ENCODE results near the gene NFAT5.
"Not testable (repeated sequence)": the region's sequence is repeated elsewhere in the genome, so short reads cannot be mapped to it uniquely, and the experiment has no call there.

Gene NFAT5

DNA sequence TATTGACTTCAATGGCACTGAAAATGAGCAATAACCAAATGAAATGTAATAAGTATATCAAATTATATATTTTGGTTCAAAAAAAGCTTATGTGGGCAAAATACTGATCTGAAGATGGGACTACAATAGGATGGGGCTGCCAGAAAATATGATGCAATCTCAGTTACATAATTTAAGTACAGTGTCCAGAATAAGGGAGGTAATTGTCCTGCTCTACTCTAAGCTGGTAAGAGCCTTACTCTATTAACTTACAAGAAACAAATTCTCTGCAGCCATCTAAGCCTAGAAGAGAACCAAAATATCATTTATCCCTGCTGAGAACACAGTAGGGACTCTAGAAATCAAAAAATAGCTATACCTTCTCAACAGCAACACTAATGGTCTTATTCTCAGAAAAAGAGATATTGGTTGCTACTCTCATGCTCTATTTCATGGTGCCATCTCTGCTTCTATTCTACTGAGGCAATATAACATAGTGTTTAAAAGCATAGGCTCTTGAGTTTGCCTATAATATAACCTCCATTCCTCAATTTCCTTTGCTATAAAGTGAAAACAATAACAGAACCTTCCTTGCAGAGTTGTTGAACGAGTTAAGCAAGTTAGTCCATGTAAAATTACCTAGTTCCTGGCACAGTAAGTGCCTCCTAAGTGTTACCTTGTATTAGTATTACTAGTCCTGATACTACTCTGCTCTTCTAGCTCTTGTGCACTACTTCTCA lies 140.6 kb downstream of the NFAT5 start:
- no peak for DNase-seq (ENCODE audit: low read depth)

DNA sequence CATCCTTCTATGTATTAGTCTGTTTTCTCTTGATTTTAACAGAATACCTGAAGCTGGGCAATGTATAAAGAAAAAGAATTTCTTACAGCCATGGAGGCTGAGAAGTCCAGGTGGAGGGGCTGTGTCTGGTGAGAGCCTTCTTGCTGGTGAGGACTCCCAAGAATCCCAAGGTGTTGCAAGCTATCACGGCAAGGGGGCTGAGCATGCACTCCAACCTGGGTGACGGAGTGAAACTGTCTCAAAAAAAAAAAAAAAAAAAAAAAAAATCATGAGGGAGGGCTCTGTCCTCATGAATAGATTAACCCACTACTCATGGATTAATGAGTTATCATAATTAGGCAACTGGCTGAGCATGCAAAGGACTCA lies 141.2 kb downstream of the NFAT5 start:
- DNase-seq (ENCODE audit: low read depth) = no peak

DNA sequence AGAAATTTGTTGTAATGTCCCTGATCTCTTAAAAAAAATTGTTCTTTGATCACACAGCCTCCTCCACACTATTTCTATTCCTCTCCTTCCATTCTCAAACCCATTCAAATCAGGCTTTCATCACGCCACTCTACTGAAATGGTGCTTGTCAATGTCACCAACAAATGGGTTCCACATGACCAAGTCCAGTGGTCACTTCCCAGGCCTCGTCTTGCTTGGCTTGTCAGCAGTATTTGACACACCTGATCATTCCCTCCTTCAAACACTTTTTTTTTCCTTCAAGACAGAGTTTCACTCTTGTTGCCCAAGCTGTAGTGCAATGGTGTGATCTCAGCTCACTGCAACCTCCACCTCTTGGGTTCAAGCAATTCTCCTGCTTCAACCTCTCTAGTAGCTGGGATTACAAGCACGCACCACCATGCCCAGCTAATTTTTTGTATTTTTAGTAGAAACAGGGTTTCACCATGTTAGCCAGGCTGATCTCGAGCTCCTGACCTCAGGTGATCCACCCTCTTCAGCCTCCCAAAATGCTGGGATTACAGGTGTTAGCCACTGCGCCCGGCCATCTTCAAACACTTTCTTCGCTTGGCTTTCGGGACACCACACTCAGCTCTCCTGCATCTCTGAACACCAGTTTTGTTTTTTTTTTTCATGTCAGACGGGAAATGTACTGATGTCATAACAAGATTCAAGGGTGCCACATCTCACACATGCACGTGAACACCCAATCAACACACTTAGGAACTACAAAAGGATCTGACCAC lies 142.3 kb downstream of the NFAT5 start:
- DNase-seq (ENCODE audit: low read depth) = no peak

DNA sequence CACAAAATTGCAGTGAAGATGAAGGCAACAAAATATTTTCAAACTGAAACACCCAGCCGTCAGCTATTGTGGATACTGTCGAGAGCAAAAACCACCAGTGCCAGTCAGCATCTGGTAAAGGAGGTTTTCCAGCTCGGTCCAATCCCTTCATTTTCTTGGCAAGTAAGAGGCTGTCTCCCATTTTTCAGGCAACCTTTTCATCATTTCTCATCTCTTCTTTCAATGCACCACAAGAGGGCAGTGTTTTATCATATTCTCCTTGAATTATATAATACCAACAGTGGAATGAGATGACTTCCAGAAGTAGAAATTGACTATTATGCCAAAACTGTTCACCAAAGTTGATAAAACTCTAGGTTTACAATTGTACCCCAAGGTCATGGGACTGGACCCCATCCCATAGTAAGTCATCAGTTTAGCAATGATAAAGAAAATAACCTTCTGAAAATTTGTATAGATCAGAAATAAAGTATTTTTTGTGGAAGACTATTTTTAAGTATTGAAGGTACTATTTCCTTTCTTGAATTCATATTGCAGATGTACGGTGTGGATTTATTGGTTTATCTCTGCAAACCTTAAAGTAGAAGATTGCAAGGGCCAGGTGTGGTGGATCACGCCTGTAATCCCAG lies 143.8 kb downstream of the NFAT5 start:
- no peak for DNase-seq (ENCODE audit: low read depth)

DNA sequence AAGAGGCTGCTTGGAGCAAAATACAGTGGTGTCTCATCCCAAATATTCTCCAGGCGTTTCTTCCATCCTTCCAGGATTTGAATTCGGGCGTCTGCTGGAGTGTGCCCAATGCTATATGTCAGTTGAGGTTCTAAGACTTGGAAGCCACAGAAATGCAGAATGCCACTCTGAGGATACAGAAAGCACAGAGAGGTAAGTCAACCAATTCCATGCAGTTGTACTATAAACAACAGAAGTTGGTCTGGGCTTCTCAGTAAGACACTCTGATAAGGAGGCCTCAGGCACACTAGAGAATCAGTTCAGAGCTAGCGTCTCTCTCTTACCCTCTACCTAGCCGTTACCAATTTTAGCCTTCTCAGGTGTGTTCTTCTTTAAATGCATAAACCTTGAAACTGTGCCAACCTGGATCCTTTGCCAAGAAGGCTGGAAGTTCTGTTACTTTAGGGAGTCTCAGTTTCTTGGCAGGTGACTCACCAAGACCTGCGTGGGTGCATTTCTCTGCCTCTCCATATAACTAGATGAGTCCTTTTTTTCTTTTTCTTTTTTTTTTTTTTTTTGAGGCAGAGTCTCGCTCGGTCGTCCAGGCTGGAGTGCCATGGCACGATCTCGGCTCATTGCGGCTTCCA lies 145.5 kb downstream of the NFAT5 start:
- no peak for DNase-seq (ENCODE audit: low read depth)

DNA sequence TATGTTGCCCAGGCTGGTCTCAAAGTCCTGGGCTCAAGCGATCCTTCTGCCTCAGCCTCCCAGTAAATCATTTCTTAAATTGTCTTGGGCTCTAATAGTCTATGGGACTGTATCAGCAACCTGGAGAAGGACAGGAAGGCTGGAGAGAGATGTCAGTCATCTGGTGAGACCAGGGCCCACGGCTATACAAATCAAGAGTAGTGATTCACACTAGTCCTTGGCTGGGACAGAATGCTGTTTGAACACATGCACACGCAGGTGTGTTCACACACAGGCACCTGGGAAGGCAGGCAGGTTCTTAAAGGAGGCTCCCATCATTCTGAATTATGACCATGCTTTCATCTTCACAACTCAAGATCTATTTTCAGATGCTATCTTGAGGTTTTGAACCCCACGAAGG lies 146.5 kb downstream of the NFAT5 start:
- DNase-seq (ENCODE audit: low read depth) = no peak

DNA sequence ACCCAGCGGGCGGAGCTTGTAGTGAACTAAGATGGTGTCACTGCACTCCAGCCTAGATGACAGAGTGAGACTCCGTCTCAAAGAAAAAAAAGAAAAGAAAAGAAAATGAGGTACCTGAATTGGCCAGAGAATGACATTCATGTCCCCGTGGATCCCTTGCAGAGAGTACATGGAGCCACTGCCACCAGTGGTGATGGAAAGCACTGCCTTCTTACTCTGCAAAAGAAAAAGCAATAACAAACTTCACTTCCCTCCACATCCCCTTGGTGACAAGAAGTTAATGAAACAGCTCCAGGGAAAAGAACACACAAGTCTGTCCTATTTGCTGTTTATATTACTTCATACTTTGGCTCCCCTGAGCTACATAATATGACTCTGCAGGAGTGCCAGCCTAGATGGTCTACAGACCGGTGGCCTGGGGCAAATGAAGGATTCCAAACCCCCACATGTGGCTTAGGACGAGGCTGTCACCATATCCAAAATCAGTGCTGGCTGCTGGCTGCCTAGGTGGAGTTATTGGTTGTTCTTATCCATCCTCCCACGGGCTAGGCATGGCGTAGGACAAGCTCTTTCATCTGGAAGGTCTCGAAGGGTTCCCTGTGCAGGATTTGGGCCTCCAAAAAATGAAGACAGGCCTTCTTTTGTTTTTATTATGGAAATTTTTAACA lies 147.3 kb downstream of the NFAT5 start:
- DNase-seq (ENCODE audit: low read depth) = no peak

DNA sequence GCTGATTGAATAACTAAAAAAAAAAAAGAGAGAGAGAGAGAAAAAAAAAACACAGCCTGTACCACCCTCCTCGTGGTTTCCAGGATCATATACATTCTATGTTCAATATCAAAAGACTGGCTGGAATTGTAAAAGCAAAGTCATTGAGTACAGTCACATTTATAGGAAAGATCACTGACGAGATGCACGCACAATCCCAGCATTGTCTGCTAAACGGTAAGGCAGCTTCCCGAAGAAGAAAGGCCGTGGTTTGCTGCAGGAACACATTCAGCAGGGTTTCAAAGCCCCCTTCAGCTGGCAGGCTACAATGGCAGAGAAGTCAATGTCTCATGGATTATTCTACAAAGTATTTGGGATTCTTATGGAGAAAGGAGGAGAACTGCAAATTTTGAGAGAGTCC lies 151.3 kb downstream of the NFAT5 start:
- no peak for DNase-seq (ENCODE audit: low read depth)

DNA sequence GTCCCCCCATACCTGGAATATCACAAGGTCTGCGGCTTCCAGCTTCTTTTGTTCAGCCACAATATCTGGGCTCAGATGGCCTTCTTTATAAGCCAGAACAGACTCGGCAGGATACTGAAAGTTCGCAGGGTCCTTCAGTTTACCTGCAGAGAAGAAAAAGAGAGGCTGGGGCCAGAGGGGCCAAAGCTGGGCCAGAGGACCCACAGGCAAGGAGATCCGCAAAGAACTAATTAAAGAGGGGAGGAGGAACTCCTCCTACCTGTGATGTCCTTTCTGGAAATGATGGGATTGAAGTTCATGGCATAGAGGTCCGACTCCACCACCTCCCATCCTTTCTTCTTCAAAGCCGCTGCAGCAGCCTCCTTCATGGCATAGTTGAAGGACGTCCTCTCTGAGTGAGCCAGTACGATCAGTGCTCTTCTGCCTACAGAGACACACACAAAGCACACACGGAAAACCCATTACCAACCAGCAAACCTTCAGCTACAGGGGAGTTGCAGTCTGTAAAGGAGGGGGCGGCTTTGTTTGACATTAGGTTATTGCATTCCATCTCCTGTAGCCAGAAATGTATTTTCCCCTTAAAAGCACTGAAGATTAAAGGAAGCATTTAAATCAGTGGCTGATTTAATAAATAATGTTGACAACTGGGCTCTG lies 152.5 kb downstream of the NFAT5 start:
- DNase-seq (ENCODE audit: low read depth) = no peak

DNA sequence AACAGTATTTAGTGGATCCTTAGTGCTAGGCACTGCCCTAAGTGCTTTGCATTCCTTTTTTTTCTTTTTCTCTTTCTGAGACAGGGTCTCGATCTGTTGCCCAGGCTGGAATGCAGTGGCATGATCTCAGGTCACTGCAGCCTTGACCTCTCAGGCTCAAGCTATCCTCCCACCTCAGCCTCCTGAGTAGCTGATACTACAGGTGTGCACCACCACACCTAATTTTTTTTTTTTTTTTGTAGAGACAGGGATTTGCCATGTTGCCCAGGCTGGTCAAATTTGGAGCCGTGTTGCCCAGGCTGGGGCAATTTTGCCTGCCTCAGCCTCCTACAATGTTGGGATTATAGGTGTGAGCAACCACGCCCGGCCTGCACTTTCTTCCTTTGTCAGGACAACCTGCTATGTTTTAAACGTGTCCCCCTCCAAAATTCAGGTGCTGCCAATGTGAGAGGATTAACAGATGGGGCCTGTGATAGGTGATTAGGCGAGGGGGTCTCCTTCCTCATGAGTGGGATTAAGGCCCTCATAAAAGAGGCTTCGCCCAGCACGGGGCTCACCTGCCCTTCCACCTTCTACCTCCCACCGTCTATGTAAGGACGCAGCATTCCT lies 155.2 kb downstream of the NFAT5 start:
- no peak for DNase-seq (ENCODE audit: low read depth)

DNA sequence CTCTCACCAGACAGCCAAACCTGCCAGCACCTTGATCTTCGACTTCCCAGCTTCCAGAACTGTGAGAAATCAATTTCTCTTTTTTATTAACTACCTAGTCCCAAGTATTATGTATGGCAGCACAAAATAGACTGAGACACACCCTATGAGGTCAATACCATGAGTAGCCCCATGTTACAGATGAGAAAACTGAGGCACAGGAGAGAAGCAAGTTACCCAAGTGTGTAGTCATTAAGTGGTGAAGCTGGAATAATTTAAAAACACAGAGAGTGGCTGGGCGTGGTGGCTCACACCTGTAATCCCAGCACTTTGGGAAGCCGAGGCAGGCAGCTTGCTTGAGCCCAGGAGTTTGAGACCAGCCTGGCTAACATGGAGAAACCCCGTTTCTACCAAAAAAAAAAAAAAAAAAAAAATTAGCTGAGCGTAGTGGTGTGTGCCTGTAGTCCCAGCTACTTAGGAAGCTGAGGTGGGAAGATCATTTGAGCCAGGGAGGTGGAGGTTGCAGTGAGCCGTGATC lies 155.7 kb downstream of the NFAT5 start:
- DNase-seq (ENCODE audit: low read depth) = no peak

DNA sequence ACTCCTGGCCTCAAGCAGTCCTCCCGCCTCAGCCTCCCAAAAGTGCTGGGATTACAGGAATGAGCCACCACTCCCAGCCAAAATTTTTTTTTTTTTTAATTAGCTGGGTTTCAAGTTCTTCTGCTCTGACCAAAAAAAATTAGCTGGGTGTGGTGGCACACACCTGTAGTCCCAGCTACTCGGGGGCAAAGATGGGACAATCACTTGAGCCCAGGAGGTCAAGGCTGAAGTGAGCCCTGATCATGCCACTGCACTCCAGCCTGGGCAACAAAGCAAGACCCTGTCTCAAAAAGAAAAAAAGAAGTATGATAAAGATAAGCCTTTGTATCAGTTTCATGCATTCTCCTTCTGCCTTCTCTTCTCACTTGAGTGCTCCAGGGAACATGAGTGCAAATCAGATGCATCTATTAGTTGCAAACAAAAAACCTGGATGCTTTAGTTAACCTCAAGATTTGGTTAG lies 158.7 kb downstream of the NFAT5 start:
- DNase-seq (ENCODE audit: low read depth) = no peak

DNA sequence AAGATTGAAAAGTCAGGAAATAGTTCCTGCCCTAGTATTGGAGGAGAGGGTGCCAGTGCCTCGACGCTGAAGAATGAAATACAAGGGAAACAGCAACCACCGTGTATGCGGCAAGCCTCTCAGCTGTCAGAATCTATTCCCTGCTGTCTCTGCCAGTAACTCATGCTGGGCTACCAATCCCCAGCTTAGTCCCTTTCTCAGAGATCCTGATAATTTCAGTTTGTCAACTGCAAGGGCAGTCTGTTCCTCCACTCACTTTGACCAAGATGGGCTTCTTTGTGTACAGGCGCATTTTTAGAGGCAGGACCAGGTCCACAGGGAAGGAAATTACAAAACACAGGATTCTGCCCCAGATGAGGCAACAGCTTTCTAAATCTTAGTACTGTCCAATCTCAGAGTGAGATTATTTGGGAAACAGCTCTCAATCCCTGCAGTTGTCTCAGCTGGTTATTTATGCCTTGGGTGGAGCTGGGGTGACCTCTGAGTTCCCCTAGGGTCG lies 159.3 kb downstream of the NFAT5 start:
- no peak for DNase-seq (ENCODE audit: low read depth)

DNA sequence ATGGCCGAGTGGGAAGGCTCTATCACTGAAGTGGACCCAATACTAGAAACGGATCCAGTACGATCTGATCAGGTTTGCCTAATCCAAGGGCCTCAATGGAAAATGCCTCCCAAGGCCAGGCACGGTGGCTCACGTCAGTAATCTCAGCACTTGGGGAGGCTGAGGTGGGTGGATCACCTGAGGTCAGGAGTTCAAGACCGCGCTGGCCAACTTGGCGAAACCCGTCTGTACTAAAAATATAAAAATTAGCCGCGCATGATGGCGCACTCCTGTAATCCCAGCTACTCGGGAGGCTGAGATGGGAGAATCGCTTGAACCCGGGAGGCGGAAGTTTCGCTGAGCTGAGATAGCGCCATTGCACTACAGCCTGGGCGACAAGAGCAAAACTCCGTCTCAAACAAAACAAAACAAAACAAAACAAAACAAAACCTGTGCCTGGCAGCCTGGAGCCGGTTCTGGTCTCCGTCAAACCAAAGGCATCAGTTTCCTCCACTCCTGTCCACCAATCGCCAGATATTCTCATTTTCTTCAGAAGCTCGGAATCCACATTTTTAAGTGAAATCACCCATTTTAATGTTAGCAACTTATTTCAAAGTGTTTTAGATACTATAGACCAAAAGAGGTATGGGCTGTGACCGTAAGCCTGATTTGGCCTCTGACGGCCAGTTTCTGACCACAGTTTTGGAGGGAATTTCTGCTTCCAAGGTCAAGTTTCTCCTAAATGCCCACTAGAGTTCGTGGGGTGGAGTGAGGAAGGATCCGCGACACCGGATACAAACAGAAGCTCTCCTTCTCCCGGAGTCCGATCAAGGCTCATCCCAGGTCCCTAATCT lies 159.9 kb downstream of the NFAT5 start:
- DNase-seq (ENCODE audit: low read depth) = no peak

DNA sequence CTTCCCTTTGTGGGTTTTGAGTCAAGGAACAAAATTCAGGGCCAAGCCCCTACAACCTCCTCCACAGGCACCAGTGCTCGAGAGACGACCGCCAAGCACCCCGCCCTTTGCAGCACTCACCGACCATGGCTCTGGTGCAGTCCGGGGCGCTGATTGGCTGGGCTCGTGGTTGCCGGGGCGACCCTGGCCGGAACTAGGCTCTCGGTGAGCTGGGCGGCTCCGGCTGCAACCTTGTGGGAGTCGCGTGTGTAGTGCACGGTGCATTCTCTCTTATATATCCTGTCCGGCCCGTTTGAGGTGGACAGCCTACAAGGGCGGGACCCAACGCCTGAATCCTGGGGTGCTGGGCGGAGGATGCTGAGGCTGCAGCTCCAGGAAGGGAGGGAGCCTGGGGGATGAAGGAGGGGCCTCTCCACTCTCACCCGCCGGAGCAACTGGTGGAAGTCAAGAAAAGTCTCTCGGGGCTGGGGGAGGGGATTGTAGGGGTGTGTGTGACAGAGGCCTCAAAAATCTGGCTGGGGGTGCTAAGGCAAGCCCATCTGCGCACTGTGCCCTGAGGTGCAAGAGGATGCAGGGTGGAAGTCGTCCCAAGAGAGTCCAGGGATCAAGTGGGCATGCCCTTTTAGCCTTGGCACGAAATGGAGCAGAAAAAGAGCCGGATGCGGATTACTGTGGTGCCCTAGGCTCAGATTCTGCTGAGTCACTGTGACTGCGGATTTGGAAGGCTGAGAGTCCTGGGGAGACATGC lies 160.7 kb downstream of the NFAT5 start, which contains the start of gene NQO1:
NQO1 (minus strand) TSS at position 248 of the 748 bp plus-strand sequence; CDS start at position 127, 121 bp downstream.
- peak; percentile 85 for DNase-seq (ENCODE audit: low read depth)

DNA sequence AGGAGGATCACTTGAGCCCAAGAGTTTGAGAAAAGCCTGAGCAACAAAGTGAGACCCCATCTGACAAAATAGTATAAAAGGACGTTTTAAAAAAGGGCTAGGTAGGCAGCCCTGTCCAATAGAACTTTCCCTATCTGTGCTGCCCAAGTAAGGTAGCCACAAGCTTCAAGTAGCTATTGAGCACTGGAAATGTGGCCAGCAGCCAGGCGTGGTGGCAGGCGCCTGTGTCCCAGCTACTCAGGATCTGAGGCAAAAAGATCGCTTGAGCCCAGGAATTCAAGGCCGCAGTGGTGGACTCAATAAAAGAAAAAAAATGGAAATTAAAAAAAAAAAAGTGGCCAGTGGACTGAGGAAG lies 162.1 kb downstream of the NFAT5 start:
- no peak for DNase-seq (ENCODE audit: low read depth)

DNA sequence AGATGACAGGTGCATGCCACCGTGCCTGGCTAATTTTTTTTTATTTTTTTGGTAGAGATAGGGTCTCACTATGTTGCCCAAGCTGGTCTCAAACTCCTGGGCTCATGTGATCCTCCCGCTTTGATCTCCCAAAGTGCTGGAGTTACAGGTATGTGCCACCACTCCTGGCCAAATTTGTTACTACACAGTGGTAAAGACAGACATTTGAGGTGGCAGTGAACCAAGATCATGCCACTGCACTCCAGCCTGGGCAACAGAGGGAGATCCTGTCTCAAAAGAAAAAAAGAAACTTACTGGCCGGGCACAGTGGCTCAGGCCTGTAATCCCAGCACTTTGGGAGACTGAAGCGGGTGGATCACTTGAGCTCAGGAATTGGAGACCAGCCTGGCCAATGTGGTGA lies 163.3 kb downstream of the NFAT5 start:
- not testable (repeated sequence) for DNase-seq (ENCODE audit: low read depth)

DNA sequence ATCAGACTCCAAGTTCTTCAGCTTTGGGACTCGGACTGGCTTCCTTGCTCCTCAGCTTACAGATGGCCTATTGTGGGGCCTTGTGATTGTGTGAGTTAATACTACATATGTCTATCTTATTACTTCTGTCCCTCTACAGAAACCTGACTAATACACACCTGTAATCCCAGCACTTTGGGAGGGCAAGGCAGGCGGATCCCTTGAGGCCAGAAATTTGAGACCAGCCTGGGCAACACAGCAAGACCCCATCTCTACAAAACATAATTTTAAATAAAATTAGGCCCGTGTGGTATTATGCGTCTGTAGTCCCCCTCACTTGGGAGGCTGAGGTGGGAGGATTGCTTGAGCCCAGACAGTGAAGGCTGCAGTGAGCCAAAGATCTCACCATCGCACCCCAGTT lies 165.5 kb downstream of the NFAT5 start:
- DNase-seq (ENCODE audit: low read depth) = not testable (repeated sequence)

DNA sequence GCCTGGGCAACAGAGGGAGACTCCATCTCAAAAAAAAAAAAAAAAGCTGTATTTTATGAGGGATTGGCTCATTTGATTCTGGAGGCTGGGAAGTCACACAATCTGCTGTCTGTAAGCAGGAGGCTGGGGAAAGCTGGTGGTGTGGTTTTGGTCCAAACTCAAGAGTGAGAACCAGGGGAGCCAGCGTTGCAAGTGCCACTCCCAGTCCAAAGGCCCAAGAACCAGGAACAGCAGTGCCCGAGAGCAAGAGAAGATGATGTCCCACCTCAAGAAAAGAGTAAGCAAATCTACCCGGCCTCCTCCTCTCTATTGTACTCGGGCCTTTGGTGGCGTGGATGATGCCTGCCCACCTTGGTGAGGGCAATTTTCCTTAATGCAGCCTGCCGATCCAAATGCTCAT lies 166.3 kb downstream of the NFAT5 start:
- DNase-seq (ENCODE audit: low read depth) = no peak
